GM12878 (cell line): ENCODE data around the gene SLC66A1. TPM values are rescaled to one million over a fixed set of nuclear protein-coding genes. Genes with fewer than 3 reads are reported as not detected.
A peak's percentile ranks its signal among the peaks of the same experiment; 100 is the strongest.

ENCODE experiments used
- ATAC-seq: fragments of 200-7000 bp; cut with Tn5 transposase; 3 replicates; pipeline ENCODE4 v1.9.1; 2020; ENCODE audit warnings: mild to moderate bottlenecking, moderate library complexity
- BruUV-seq: library from RNA; stranded (reverse); fragments of 400-500 nt; replicated peaks from 2 replicates; lab custom pipeline; 2021; lab: Mats Ljungman, UMichigan
- CTCF ChIA-PET: fragments of 300-600 bp; sonication (Branson Sonifier 250); formaldehyde crosslinking; extraction: SDS; loops from one replicate; lab custom pipeline; 2021; ENCODE audit warnings: inconsistent platforms; lab: Yijun Ruan, JAX
- POLR2A ChIA-PET: fragments of 350-600 bp; formaldehyde crosslinking; extraction: SDS; loops from one replicate; lab custom pipeline; 2021; ENCODE audit warnings: inconsistent platforms; lab: Charles Lee
- RAD21 ChIA-PET: fragments of 300-600 bp; sonication (Branson Sonifier 250); formaldehyde crosslinking; loops from one replicate; lab custom pipeline; 2023; ENCODE audit warnings: antibody characterized with exemption; ENCODE audit not compliant: unreplicated experiment; lab: Charles Lee
- SMC1A ChIA-PET: fragments of 300-600 bp; sonication (Branson Sonifier 250); formaldehyde crosslinking; loops from one replicate; lab custom pipeline; 2023; ENCODE audit not compliant: unreplicated experiment, uncharacterized antibody; lab: Charles Lee
- DNase-seq: peaks from one replicate; pipeline ENCODE4 v3.0.0-alpha.2; 2011; ENCODE audit warnings: low read depth, low spot score
- FAIRE-seq: peaks from 3 replicates; lab custom pipeline; 2011; peaks lifted over from hg19 to GRCh38; lab: Jason Lieb, UNC
- H2AFZ ChIP-seq: 2 replicates; pipeline ENCODE4 v1.6.0; 2011; ENCODE audit warnings: low read depth, low read length, control low read depth; ENCODE audit not compliant: control insufficient read depth
- H3K27ac ChIP-seq: 2 replicates; pipeline ENCODE4 v1.5.1; 2011; ENCODE audit warnings: control low read depth; ENCODE audit not compliant: control insufficient read depth, insufficient read depth
- H3K27me3 ChIP-seq, 2 experiments: replicated peaks in 1 of 2; 2 replicates each; pipeline versions ENCODE4 v1.6.0 to v1.6.1; 2011; ENCODE audit warnings: low read length in 1 of 2; ENCODE audit not compliant: control insufficient read depth in 2 of 2, insufficient read depth in 2 of 2
- H3K36me3 ChIP-seq, 2 experiments: 2 replicates each; pipeline ENCODE4 v1.5.1; 2011; ENCODE audit warnings: low read length in 1 of 2; ENCODE audit not compliant: control insufficient read depth in 2 of 2, insufficient read depth in 2 of 2
- H3K4me1 ChIP-seq: 2 replicates; pipeline ENCODE4 v1.6.1; 2011; ENCODE audit warnings: mild to moderate bottlenecking, low read length, moderate library complexity, mixed read lengths; ENCODE audit not compliant: control insufficient read depth, insufficient read depth
- H3K4me2 ChIP-seq: 2 replicates; pipeline ENCODE4 v1.6.0; 2011; ENCODE audit warnings: control low read depth; ENCODE audit not compliant: control insufficient read depth, insufficient read depth
- H3K4me3 ChIP-seq: fragments of 200-600 bp; sonication (generic); 2 replicates; pipeline ENCODE4 v1.5.1; 2016
- H3K79me2 ChIP-seq: 2 replicates; pipeline ENCODE4 v1.6.0; 2011; ENCODE audit warnings: low read length; ENCODE audit not compliant: control insufficient read depth, insufficient read depth
- H3K9ac ChIP-seq: 2 replicates; pipeline ENCODE4 v1.8.0; 2011; ENCODE audit warnings: low read length, control low read depth, mixed read lengths; ENCODE audit not compliant: control insufficient read depth, insufficient read depth
- H3K9me3 ChIP-seq: replicated peaks from 3 replicates; pipeline ENCODE4 v1.5.1; 2011; ENCODE audit warnings: mild to moderate bottlenecking, low read length; ENCODE audit not compliant: control insufficient read depth, insufficient read depth
- H4K20me1 ChIP-seq: 2 replicates; pipeline ENCODE4 v1.6.0; 2011; ENCODE audit not compliant: control insufficient read depth, insufficient read depth
- CBFB ChIP-seq: IDR thresholded peaks from 2 replicates; pipeline ENCODE4 v1.6.1; 2016; ENCODE audit warnings: antibody characterized with exemption, low read depth
- CBX5 ChIP-seq: sonication (generic); IDR thresholded peaks from 2 replicates; pipeline ENCODE4 v1.6.1; 2016; ENCODE audit warnings: low read depth, moderate library complexity, mild to moderate bottlenecking, inconsistent platforms
- CHD1 ChIP-seq: IDR thresholded peaks from 2 replicates; pipeline ENCODE4 v1.6.1; 2012; ENCODE audit warnings: low read depth, low read length, improper control_type of control experiment
- CHD4 ChIP-seq: fragments of 200-600 bp; sonication (generic); IDR thresholded peaks from 2 replicates; pipeline ENCODE4 v1.6.1; 2016; ENCODE audit warnings: mild to moderate bottlenecking
- HDAC6 ChIP-seq: fragments of 200-600 bp; sonication (generic); IDR thresholded peaks from one replicate; pipeline ENCODE4 v1.8.0; 2017; ENCODE audit warnings: antibody characterized with exemption; ENCODE audit not compliant: unreplicated experiment
- HDGF ChIP-seq: fragments of 450-650 bp; IDR thresholded peaks from 2 replicates; pipeline ENCODE4 v1.6.1; 2016; ENCODE audit warnings: antibody characterized with exemption
- MEF2A ChIP-seq: IDR thresholded peaks from 2 replicates; pipeline ENCODE4 v1.6.1; 2011; ENCODE audit warnings: low read depth, mild to moderate bottlenecking, low read length, moderate library complexity; ENCODE audit not compliant: insufficient read depth
- SMARCA5 ChIP-seq: fragments of 450-650 bp; IDR thresholded peaks from 2 replicates; pipeline ENCODE4 v1.6.1; 2017; ENCODE audit warnings: mild to moderate bottlenecking
- TAF1 ChIP-seq: IDR thresholded peaks from 2 replicates; pipeline ENCODE4 v1.6.1; 2011; ENCODE audit warnings: mild to moderate bottlenecking, low read depth, low read length, borderline replicate concordance
- ZBTB4 ChIP-seq: fragments of 450-650 bp; formaldehyde crosslinking; IDR thresholded peaks from 2 replicates; pipeline ENCODE4 v1.4.0; 2022; ENCODE audit warnings: mild to moderate bottlenecking, moderate library complexity
- ZNF207 ChIP-seq: fragments of 450-650 bp; IDR thresholded peaks from 2 replicates; pipeline ENCODE4 v1.6.1; 2014; ENCODE audit warnings: antibody characterized with exemption, mild to moderate bottlenecking, borderline replicate concordance
- ZNF217 ChIP-seq: fragments of 450-650 bp; IDR thresholded peaks from 2 replicates; pipeline ENCODE4 v1.6.1; 2017; ENCODE audit warnings: antibody characterized with exemption, mild to moderate bottlenecking
- ZNF622 ChIP-seq: fragments of 450-650 bp; IDR thresholded peaks from 2 replicates; pipeline ENCODE4 v1.6.1; 2017; ENCODE audit warnings: mild to moderate bottlenecking, inconsistent platforms
- WGBS: methylation state at CpG from one replicate; pipeline ENCODE4 v1.1.6; 2016; ENCODE audit warnings: low lambda C conversion rate; ENCODE audit not compliant: insufficient replicate concordance, insufficient coverage; ENCODE audit errors: missing lambda C conversion rate; 5-methylcytosine and 5-hydroxymethylcytosine counted together
- in situ Hi-C: fragments of 300-500 bp; cut with MboI; formaldehyde crosslinking; loops from 9 replicates; pipeline ENCODE4 v1.14.3; 2018; ENCODE audit warnings: mixed read lengths
- intact Hi-C: fragments of 100-400 bp; cut with micrococcal nuclease; formaldehyde crosslinking; loops from one replicate; pipeline ENCODE4 v1.14.2; 2022; ENCODE audit not compliant: unreplicated experiment
- polyA plus RNA-seq, 11 experiments: library from polyadenylated mRNA; depleted of rRNA in 4 of 11; unstranded in 6 of 11; stranded (reverse) in 5 of 11; fragments of >200 nt; fragmentation: Nextera tagmentation in 4 of 11; fragmentation: Illumina TruSeq in 1 of 11; extraction: Ambion mirVana in 4 of 11; extraction: Trizol in 1 of 11; gene quantifications; 1 replicate in 1 of 11; 2 replicates in 10 of 11; pipeline versions ENCODE4 v1.2.1 to v1.2.3, GENCODE V29; 2011 to 2016; ENCODE audit warnings: inconsistent platforms in 2 of 11, missing spikeins in 2 of 11, low read depth in 1 of 11
- total RNA-seq, 4 experiments: library from RNA; depleted of rRNA in 3 of 4; stranded (reverse); fragments of >200 nt in 3 of 4; fragmentation: Illumina TruSeq in 1 of 4; extraction: Trizol in 1 of 4; gene quantifications; 2 replicates each; pipeline versions ENCODE4 v1.2.1 to v1.2.3, GENCODE V29; 2013 to 2021
- TF ChIP-seq, protein P1 (sequence below): IDR thresholded peaks from 2 replicates; pipeline ENCODE4 v1.6.1; 2011; ENCODE audit warnings: low read depth, mild to moderate bottlenecking, low read length, moderate library complexity, borderline replicate concordance; ENCODE audit errors: extremely low read depth
- TF ChIP-seq, protein P2 (sequence below): IDR thresholded peaks from 2 replicates; pipeline ENCODE4 v1.6.1; 2012; ENCODE audit warnings: low read depth, low read length, improper control_type of control experiment
- TF ChIP-seq, protein P3 (sequence below): IDR thresholded peaks from 2 replicates; pipeline ENCODE4 v1.6.1; 2012; ENCODE audit warnings: low read depth, low read length, improper control_type of control experiment

The SLC66A1 gene
- total and polyA plus RNA-seq, 10 of the 15 experiments (the other 5 are each of a cell fraction or from before 2014, with no cell fraction given) = 0.58 to 22.0 (median 10.2) TPM

GRCh38 chr1:19310720-19311502 is 1.2 kb upstream of the SLC66A1 start:
- ChIA-PET RAD21 (no interaction called here), CTCF (no interaction called here), POLR2A (interaction anchor here (0.5 to 1.1 kb wide), 2 partner anchors 56 to 91 kb away, joined by 3 read pairs; no protein-coding TSS in a partner anchor), SMC1A (interaction anchor here (2.3 kb wide), 1 partner anchor 287 kb away, joined by 7 read pairs; a partner anchor contains a TSS)
- 42% methylated on average over 12 of the region's 13 CpGs for WGBS
- peaks cover 33% of the 10 kb centered on the region for H3K4me1 ChIP-seq
- in situ Hi-C loops (no loop called here), intact Hi-C loops (loop anchor here (5.0 to 10.0 kb wide), 3 partner anchors 59 to 344 kb away; partner anchors contain the start of genes CAPZB, EMC1 and MRTO4)
- peaks cover 19% of the 10 kb centered on the region for H3K79me2 ChIP-seq
- H3K36me3 ChIP-seq = peaks cover 0 to 6% of the 10 kb centered on the region in 2 experiments; a peak in 2 of 4 replicates
- peak overlapping the region; percentile 92 for H3K4me3 ChIP-seq
- BruUV-seq = TSS peak; percentile 77
- FAIRE-seq (no peak), DNase-seq (no peak), ATAC-seq (no peak)
- no peak overlapping the region; the same call in 1 of the 2 replicates for H2AFZ ChIP-seq
- no peak overlapping the region for H3K27ac ChIP-seq
- H3K9ac ChIP-seq = peak overlapping the region; percentile 52
- H3K9me3 ChIP-seq = no peaks in the 10 kb centered on the region
- no peaks in the 10 kb centered on the region; the same call in 1 of the 2 replicates for H4K20me1 ChIP-seq
- H3K4me2 ChIP-seq = peak overlapping the region; percentile 56
- H3K27me3 ChIP-seq = no peaks in the 10 kb centered on the region
- TF ChIP-seq, protein P1, sequence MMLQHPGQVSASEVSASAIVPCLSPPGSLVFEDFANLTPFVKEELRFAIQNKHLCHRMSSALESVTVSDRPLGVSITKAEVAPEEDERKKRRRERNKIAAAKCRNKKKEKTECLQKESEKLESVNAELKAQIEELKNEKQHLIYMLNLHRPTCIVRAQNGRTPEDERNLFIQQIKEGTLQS = no peak
- TF ChIP-seq HDGF (no peak), CBX5 (no peak), CHD4 (no peak), ZNF207 (no peak), HDAC6 (no peak), MEF2A (no peak), CHD1 (no peak), ZBTB4 (CRISPR knock-in tag) (no peak), SMARCA5 (no peak), TAF1 (no peak), CBFB (no peak), ZNF622 (no peak), ZNF217 (no peak)
- TF ChIP-seq, protein P2, sequence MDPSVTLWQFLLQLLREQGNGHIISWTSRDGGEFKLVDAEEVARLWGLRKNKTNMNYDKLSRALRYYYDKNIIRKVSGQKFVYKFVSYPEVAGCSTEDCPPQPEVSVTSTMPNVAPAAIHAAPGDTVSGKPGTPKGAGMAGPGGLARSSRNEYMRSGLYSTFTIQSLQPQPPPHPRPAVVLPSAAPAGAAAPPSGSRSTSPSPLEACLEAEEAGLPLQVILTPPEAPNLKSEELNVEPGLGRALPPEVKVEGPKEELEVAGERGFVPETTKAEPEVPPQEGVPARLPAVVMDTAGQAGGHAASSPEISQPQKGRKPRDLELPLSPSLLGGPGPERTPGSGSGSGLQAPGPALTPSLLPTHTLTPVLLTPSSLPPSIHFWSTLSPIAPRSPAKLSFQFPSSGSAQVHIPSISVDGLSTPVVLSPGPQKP = no peak
- TF ChIP-seq, protein P3, sequence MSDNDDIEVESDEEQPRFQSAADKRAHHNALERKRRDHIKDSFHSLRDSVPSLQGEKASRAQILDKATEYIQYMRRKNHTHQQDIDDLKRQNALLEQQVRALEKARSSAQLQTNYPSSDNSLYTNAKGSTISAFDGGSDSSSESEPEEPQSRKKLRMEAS = no peak
